ENCODE results near the gene SLC27A4. TPM values are rescaled to one million over a fixed set of nuclear protein-coding genes. Genes with fewer than 3 reads are reported as not detected.

SLC27A4 gene
- total RNA-seq, 1 donor from 2014 or later, result 47.3 TPM

DNA sequence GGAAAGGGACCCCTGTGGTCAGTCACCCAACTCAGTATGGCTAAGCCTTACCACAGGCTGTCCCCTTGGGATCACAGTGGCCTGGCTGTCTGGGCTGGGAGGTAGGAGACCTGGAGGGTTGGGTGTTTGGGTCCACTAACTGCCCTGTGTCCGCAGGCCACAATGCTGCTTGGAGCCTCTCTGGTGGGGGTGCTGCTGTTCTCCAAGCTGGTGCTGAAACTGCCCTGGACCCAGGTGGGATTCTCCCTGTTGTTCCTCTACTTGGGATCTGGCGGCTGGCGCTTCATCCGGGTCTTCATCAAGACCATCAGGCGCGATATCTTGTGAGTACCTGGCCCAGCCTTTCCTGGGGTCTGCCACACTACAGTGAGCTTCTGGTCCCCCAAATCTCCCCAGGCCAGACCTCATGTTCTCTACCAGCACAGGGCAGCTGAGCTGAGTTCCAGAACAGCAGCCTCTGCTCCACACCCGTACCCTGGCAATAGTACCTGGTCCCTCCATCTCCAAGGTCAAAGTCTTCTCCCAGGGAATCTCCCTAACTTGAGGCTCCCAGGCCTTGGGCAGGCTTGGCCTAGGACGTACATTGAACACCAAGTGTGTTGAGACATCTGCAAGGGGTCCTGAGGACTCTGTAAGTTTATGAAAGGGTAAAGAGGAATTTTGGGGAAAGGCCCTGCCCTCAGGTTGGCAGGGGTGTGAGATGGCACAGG lies 2.8 kb downstream of the SLC27A4 start:
- Mint-ChIP-seq H3K9me3 (ENCODE audit: unreplicated experiment) (peaks cover 9% of the 10 kb centered on the region), H3K4me3 (ENCODE audit: unreplicated experiment) (no peak overlapping the region), H3K27me3 (ENCODE audit: unreplicated experiment) (no peaks in the 10 kb centered on the region), H3K27ac (ENCODE audit: unreplicated experiment) (no peak overlapping the region), H3K4me1 (ENCODE audit: low read depth, unreplicated experiment) (no peaks in the 10 kb centered on the region), H3K36me3 (ENCODE audit: unreplicated experiment) (no peaks in the 10 kb centered on the region)
- TF ChIP-seq, protein P1, sequence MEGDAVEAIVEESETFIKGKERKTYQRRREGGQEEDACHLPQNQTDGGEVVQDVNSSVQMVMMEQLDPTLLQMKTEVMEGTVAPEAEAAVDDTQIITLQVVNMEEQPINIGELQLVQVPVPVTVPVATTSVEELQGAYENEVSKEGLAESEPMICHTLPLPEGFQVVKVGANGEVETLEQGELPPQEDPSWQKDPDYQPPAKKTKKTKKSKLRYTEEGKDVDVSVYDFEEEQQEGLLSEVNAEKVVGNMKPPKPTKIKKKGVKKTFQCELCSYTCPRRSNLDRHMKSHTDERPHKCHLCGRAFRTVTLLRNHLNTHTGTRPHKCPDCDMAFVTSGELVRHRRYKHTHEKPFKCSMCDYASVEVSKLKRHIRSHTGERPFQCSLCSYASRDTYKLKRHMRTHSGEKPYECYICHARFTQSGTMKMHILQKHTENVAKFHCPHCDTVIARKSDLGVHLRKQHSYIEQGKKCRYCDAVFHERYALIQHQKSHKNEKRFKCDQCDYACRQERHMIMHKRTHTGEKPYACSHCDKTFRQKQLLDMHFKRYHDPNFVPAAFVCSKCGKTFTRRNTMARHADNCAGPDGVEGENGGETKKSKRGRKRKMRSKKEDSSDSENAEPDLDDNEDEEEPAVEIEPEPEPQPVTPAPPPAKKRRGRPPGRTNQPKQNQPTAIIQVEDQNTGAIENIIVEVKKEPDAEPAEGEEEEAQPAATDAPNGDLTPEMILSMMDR (IDR thresholded peaks at IDR 0.05; ENCODE audit: partially characterized antibody, unreplicated experiment), result no peak
- DNase-seq, result no peak

DNA sequence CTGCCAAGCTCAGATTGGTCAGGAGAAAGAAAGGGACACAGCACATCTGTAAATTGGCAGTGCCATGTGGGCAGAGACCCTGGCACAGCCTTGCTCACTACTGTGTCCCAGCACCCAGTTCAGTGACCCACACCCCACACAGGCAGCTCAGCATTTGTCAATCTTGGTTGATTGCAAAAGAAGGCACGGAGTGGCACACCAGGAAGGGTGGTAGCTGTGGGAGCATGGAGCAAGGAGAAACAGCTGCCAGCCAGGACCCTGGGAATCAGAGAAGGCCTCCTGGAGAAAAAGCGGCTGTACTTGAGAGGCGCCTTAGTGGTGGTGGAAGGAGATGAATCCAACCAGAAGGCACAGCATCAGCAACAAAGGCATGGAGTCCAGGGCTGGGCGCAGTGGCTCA lies 3.5 kb downstream of the SLC27A4 start:
- DNase-seq, result no peak
- Mint-ChIP-seq H3K27me3 (ENCODE audit: unreplicated experiment) (no peaks in the 10 kb centered on the region), H3K4me3 (ENCODE audit: unreplicated experiment) (no peak overlapping the region), H3K9me3 (ENCODE audit: unreplicated experiment) (peaks cover 9% of the 10 kb centered on the region), H3K36me3 (ENCODE audit: unreplicated experiment) (no peaks in the 10 kb centered on the region), H3K4me1 (ENCODE audit: low read depth, unreplicated experiment) (no peaks in the 10 kb centered on the region), H3K27ac (ENCODE audit: unreplicated experiment) (no peak overlapping the region)
- TF ChIP-seq, protein P1 (IDR thresholded peaks at IDR 0.05; ENCODE audit: partially characterized antibody, unreplicated experiment), result no peak

DNA sequence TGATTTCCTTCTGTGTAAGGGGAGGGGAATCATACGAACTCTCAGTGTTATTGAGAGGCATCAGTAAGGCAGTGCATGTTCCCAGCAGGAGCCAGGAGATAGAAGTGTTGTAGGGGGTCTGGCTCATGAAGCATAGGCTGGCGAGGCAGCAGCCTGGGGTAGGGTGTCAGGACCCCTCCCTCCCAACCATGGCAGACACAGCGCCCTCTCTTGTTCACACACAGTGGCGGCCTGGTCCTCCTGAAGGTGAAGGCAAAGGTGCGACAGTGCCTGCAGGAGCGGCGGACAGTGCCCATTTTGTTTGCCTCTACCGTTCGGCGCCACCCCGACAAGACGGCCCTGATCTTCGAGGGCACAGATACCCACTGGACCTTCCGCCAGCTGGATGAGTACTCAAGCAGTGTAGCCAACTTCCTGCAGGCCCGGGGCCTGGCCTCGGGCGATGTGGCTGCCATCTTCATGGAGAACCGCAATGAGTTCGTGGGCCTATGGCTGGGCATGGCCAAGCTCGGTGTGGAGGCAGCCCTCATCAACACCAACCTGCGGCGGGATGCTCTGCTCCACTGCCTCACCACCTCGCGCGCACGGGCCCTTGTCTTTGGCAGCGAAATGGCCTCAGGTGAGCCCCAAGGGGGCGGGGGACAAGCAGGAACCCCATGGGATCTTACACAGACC lies 4.7 kb downstream of the SLC27A4 start:
- TF ChIP-seq, protein P1 (IDR thresholded peaks at IDR 0.05; ENCODE audit: partially characterized antibody, unreplicated experiment), result no peak
- Mint-ChIP-seq H3K4me1 (ENCODE audit: low read depth, unreplicated experiment) (no peaks in the 10 kb centered on the region), H3K27me3 (ENCODE audit: unreplicated experiment) (no peaks in the 10 kb centered on the region), H3K4me3 (ENCODE audit: unreplicated experiment) (no peak overlapping the region), H3K27ac (ENCODE audit: unreplicated experiment) (no peak overlapping the region), H3K9me3 (ENCODE audit: unreplicated experiment) (peaks cover 5% of the 10 kb centered on the region), H3K36me3 (ENCODE audit: unreplicated experiment) (no peaks in the 10 kb centered on the region)
- DNase-seq, result no peak

DNA sequence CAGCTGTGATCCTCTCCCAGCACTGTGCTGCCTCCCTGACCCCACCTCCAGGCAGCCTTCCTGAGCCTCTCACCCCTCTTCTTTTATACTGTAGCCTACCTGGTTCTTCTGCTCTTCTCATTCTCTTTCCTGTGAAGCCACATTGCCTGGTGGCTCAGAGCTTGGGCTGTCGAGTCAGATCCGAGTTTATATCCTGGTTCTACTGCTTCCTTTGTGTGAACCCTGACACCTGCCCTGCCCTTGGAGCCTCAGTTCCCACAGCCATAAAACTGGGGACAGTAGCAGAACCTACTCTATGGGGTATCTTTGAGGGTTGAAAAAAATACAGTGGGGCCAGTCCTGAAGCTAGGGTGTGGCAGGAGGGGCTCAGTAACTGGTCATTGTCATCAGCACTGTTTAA lies 8.8 kb downstream of the SLC27A4 start:
- TF ChIP-seq, protein P1 (IDR thresholded peaks at IDR 0.05; ENCODE audit: partially characterized antibody, unreplicated experiment), result no peak
- Mint-ChIP-seq H3K9me3 (ENCODE audit: unreplicated experiment) (peaks cover 2% of the 10 kb centered on the region), H3K36me3 (ENCODE audit: unreplicated experiment) (no peaks in the 10 kb centered on the region)

DNA sequence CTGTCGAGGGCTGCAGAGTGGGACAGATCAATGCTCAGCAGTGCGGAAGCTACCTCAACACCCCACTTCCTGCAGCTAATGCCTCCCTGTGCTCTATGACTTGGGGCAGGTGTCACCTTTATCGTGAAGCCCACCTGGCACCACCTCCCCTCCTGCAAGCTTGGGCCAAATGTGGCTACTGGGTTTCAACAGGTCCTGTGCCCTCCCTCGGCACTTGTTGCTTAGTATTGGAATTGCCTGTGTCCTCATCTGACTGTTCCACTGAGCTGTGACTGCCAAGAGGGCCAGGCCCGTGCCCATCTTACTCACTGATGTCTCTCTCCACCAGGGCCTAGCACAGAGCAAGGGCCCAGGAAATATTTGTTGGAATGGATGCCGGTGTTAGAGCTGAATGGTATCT lies 9.4 kb downstream of the SLC27A4 start:
- peaks cover 2% of the 10 kb centered on the region for H3K9me3 Mint-ChIP-seq (ENCODE audit: unreplicated experiment)
- no peak overlapping the region for H3K4me3 Mint-ChIP-seq (ENCODE audit: unreplicated experiment)
- H3K36me3 Mint-ChIP-seq (ENCODE audit: unreplicated experiment), result no peaks in the 10 kb centered on the region
- no peak overlapping the region for H3K27ac Mint-ChIP-seq (ENCODE audit: unreplicated experiment)
- no peaks in the 10 kb centered on the region for H3K4me1 Mint-ChIP-seq (ENCODE audit: low read depth, unreplicated experiment)
- TF ChIP-seq, protein P1 (IDR thresholded peaks at IDR 0.05; ENCODE audit: partially characterized antibody, unreplicated experiment), result no peak
- H3K27me3 Mint-ChIP-seq (ENCODE audit: unreplicated experiment), result peaks cover 4% of the 10 kb centered on the region
- DNase-seq, result no peak

More for the DNA sequence above, 8.8 kb downstream of the SLC27A4 start:
- DNase-seq, result no peak
- Mint-ChIP-seq H3K27me3 (ENCODE audit: unreplicated experiment) (peaks cover 4% of the 10 kb centered on the region), H3K27ac (ENCODE audit: unreplicated experiment) (no peak overlapping the region), H3K4me3 (ENCODE audit: unreplicated experiment) (no peak overlapping the region), H3K4me1 (ENCODE audit: low read depth, unreplicated experiment) (no peaks in the 10 kb centered on the region)
